Stimulated activated CD4-positive, alpha-beta T cell treated with anti-CD3 and anti-CD28 coated beads, Interleukin-15, amount 100 ng/mL, for 1 hour (primary cell): ENCODE data around the gene EVPL.
"Not testable (repeated sequence)": the region's sequence is repeated elsewhere in the genome, so short reads cannot be mapped to it uniquely, and the experiment has no call there.

Source experiments
- DNase-seq, 2 donors: peaks; one replicate each; pipeline ENCODE4 v3.0.0-alpha.2; 2020; ENCODE audit warnings: low read depth in 1 of 2, low spot score in 1 of 2

Gene EVPL

DNA sequence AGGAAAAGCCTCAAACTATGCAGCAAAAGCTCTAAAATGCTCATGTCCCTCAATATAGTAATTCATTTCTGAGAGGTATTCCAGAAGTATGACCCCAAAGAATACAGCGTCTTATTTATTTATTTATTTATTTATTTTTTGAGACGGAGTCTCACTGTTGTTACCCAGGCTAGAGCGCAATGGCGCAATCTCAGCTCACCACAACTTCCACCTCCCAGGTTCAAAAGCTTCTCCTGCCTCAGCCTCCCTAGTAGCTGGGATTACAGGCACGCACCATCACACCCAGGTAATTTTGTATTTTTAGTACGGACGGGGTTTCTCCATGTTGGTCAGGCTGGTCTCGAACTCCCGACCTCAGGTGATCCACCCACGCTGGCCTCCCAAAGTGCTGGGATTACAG, 58.1 kb downstream of the EVPL start:
- DNase-seq: not testable (repeated sequence)

DNA sequence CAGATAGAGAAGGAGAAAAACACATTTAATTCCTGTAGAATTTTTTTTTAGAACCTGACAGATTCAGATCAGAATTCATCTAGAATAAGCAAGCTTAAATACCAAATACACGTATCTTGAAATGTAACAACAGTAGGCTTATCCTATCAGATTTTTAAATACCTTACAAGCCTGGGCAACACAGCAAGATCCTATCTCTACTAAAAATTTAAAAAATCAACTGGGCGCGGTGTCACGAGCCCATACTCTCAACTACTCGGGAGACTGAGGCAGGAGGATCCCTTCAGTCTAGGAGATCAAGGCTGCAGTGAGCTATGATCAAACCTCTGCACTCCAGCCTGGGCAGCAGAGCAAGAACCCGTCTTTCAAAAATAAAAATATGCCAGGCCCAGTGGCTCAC, 61.6 kb downstream of the EVPL start:
- no peak for DNase-seq

DNA sequence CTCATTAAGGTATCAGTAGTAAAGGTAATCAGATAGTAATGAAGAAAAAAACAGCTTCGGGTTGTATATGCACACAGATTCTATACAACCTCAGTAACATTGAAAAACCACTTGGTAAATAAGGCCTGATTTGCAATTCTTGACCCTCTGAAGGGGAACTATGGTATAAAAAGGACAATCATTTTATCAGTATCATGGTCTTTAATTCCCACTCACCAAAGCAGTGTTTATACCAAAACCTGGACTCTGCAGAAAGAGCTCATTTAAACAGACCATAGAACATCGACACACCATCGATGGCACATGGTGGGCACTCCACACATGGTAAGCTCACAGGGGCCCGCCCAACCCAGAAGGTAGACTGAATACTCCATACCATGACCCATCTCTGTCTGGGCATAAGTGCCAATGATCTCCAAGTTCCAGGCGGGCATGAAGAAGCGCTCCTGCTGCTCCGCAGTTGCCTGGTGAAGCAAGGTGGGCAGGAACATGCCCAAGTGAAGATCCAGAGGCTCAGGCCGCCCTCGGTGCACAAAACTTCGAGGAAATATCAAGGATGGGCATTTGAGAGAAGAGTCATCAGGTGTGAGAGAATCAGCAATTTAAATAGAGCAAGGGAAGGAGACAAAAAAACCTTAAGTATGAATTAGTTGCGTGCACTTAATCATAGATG, 67.1 kb downstream of the EVPL start:
- DNase-seq: no peak

DNA sequence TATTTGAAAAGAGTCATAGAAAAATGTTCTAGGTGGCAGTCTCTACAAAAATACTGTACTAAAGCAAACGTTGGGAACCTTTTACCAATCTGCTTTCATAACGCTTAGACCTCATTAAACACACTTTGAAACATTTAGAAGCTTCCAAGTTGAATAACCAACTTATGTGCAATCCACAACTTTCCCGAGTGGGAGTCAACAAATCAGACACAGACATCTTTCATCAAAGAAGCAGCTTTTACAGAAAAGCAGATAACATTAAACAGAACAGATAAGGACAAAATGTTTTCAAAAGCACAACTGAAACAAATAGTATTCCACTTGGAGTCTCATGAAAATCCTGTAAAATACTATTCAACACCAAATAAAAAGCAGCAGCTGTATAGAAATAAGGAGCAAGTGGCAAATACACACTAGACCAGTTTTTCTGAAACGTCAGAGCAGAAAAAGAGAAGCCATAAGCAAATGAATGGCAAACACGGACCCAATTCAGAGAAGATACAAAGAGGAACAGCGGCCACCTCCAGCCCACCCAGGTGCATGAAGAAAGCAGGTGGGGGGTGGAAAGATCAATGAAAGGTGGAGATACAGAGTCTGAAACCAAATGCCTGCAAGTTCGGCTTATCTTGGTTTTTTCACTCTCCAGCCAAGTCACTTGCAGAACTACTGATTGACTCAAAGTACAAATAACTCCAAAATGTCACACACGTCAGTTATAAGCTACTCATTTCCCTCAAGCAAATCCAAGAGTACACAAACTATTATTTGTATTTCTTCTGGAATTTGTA, 67.9 kb downstream of the EVPL start:
- no peak for DNase-seq
